Erythroblast (primary cell): Measurements from ENCODE around the gene C9orf85.
"Not testable (repeated sequence)": the region's sequence is repeated elsewhere in the genome, so short reads cannot be mapped to it uniquely, and the experiment has no call there.

Experiments
- DNase-seq, 2 experiments: peaks; one replicate each; lab custom pipeline; 2025; lab: John Stamatoyannopoulos, UW
- GATA1 ChIP-seq: IDR thresholded peaks from 2 replicates; pipeline ENCODE4 v1.6.1; 2011; ENCODE audit warnings: low read depth, mild to moderate bottlenecking, control low read depth, low read length, moderate library complexity
- POLR2A ChIP-seq: IDR thresholded peaks from 2 replicates; pipeline ENCODE4 v1.6.1; 2011; ENCODE audit warnings: mild to moderate bottlenecking, low read length

The C9orf85 gene

DNA sequence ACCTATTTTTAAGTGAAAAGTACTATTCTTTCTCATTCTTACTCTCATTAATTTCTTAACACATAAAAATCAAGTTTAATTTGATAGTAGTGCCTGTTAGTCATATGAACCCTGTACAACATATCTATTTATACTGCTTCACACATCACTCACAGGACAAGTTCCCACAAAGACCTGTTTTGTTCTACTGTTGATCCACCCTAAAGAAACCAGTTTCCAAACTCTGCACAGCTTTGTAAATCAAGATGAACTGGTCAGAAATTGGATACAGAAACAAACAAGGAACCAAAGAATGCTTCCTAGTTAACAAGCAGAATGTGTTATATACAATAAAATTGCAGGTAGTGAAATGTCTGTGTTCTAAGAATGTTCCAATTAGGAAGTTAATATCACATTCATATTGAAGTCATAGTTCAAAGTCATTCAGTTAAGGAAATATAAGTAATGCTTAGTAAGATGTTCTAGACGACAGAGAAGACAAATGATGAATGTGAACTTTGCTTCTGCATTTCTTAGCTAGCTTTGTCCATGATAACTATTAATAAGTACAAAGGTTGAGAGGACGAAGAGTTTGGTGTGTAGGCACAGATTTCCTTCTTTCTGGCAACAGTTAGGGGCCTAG lies 33.4 kb downstream of the C9orf85 start:
- TF ChIP-seq POLR2A (no peak), GATA1 (no peak)
- DNase-seq, result no peak

DNA sequence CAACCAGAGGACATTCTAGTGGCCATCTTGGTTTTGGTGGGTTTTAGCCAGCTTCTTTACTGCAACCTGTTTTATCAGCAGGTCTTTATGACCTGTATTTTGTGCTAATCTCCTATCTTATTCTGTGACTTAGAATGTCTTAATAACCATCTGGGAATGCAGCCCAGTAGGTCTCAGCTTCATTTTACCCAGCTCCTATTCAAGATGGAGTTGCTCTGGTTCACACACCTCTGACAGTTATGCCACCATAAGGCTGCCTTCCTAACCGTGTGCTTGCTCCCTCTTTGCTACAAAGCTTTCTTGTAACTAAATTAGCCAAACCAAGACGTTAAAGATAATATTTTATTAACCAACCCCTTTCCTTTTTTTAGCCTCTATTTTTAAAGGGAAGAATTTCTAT lies 43.2 kb downstream of the C9orf85 start:
- not testable (repeated sequence) for DNase-seq

DNA sequence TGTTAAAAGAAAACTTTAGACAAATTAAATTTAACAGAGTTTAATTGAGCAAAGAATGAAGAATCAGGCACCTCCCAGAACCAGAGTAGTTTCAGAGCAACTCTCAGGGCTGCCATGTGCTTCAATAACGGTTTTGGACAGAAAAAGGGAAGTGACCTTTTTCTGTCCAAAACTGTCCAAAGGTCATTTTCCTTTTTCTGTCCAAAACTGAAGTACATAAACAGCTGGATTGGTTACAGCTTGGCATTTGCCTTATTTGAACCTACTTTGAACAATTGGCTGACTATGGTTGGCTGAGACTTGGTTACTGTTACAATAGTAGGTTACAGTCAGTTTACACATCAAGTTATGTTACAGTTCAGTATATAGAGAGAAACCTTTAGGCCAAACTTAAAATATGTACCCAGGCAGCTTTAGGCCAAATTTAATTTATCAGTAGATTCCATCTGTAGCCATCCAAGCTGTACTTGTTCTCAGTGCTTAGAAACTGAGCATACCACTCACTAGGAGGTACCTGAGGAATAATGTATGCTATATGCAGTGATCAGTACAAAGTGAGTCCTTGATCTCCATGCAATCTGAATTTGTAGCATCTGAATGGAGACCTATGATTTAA lies 44.0 kb downstream of the C9orf85 start:
- no peak for TF ChIP-seq POLR2A
- no peak for TF ChIP-seq GATA1
- DNase-seq, result no peak

DNA sequence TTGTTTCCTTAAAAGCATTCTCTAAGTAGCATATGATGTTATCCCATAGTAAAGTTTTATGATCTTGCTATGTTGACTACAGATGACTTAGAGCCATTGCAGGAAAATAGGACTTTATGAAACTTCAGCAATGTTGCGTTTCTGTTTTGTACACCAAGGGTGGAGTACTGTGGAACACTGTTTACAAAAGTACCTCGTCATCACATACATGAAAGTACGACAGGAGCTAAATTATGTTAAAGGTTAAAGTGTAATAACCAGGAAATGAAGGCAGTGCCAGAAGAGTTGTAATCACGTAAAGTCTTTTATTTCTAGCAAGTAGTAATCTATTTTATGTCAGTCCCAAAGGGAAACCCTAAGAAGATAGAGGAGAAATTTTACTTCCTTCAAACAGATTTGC lies 50.9 kb downstream of the C9orf85 start:
- DNase-seq, result no peak
- TF ChIP-seq GATA1 (no peak), POLR2A (no peak)

DNA sequence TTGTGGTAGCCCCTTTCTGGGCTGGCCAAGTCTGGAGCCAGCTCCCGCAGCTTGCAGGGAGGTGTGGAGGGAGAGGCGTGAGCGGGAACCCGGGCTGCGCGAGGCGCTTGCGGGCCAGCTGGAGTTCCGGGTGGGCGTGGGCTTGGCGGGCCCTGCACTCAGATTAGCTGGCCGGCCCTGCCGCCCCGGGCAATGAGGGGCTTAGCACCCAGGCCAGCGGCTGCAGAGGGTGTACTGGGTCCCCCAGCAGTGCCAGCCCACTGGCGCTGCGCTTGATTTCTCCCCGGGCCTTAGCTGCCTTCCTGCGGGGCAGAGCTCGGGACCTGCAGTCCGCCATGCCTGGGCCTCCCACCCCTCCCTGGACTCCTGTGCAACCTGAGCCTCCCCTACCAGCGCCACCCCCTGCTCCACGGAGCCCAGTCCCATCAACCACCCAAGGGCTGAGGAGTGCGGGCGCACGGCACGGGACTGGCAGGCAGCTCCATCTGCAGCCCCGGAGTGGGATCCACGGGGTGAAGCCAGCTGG lies 52.1 kb downstream of the C9orf85 start:
- not testable (repeated sequence) for DNase-seq

DNA sequence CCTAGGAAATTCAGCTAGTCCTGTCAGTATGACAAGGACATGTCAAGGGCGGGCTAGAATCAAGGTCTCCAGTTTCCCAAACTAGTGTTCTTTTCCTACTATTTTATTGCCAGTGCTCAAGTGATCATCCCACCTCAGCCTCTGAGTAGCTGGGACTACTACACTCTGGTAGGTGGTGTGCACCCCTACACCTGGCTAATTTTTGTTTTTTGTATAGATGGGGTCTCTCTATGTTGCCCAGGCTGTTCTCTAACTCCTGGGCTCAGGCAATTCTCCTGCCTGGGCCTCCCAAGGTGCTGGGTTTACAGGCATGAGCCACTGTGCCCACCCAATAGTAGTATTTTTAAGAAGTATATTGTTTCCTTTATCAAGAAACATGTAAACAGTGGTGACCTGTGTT lies 54.0 kb downstream of the C9orf85 start:
- no peak for DNase-seq
- no peak for TF ChIP-seq GATA1
- TF ChIP-seq POLR2A, result no peak

DNA sequence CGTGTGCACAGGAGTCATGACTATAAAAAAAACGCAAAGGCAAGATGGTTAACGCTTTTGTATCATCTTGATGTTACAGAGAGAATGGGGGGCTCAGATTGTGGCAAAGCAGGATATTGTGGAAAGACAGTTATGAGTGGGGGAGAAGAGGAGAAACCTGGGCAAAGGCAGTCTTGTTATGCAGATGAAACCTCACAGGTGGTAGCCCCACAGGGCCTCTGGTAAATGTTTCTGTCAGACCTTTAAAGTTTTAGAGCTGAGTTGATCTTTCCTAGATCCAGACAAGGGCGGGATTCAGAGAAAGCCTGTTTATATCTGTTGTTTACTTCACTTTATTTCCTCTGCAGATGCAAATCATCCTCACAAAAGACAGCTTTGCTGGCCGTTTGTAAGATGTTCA lies 55.2 kb downstream of the C9orf85 start:
- TF ChIP-seq POLR2A (no peak), GATA1 (no peak)
- no peak for DNase-seq

DNA sequence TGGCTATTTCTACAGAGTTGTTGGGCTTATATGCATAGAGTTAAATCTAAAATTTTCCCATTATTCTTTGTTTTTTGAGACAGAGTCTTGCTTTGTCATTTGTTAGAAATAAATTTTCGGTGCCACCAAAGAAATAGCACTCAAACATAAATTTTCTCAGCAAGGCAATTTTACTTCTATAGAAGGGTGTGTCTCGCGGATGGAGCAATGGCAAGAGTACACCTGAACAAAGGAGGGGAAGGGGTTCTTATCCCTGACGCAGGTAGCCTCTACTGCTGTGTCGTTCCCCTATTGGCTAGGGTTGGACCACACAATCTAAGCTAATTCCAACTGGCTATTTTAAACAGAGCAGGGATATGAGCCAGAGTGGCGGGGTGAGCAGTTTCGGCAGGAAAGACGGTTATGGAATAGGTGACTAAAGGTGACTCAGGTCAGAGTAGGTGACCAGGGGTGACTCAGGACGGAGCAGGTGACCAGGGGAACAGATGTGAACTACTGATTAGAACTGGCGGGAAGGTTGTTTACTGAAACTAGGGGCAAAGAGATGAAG lies 57.2 kb downstream of the C9orf85 start:
- DNase-seq, result no peak

DNA sequence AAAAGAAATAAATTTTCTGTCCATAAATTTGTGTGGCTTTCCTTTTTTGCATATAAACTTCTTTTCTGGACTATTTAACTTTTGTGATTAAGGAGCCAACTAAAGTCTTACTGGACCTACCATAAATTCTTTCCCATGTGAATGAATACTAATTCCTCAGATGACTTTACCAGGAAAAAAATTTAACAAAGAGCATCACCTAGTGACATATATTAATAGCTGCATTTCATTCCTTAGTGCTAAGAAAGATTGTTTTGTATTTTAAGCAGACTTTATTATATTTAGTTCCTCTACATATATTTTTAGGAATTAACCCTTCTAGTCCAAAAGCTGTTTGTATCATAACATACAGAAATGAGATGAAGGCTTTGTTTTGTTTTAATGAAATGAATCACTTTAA lies 64.4 kb downstream of the C9orf85 start:
- no peak for DNase-seq
- no peak for TF ChIP-seq GATA1
- no peak for TF ChIP-seq POLR2A

More for the DNA sequence above, 57.2 kb downstream of the C9orf85 start:
- TF ChIP-seq GATA1 (no peak), POLR2A (no peak)

DNA sequence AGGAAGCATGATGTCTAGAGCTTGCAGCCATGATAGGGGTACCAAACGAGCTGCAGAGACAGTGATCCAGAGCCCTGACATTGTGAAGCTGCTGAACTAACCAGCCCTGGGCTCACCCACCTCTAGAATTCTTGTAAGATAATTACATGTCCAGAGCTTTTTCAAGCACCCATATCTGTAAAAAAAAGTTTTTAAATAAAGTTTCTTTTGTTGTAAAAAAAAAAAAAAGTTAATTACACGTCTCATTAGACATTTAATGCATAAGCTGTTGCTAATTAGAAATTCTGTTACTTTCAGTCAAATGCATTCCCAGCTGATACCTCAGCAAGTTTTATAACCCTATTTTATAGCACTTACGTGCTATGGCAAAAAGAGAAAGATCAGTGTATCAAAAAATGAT lies 65.6 kb downstream of the C9orf85 start:
- no peak for DNase-seq
- TF ChIP-seq GATA1 (no peak), POLR2A (no peak)

DNA sequence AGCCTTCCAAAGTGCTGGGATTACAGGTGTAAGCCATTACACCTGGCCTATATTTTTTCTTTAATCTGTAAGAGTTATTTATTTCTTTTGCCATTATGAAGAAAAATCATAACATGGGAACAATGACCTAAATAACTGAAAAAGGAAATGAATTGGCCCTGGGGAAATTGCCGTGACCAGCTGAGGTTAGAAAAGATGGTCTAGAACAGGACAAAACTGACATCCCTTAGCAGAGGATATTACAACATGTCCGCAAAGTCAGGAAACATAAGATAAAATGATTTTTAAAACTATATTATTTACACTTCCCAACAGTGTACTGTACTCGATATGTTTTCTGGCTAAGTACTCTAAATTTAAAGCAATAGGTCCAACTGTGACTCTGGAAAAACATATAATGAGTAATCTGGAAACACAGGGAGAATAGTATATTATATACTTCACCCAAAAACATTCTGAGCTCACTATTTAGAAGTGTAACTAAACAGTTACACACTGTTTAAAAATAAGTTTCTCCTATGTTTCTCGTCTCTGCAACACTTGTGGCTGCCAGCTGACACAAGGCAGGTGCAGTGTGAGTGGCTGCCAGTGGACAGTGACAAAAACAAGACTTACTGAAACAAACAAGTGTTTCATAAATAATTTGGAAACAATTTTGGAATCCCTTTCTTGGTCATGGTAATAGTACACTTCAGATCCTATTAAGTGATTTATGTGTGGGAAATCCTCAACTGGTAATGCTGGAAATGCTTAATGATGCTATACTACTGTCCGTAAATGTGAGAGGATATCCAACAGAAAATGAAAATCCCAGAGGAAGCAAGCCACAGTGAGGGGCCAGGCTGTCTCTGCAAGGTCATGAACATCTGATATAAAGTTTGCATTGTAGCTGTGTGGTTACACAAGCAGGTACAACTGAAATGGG lies 69.1 kb downstream of the C9orf85 start:
- no peak for DNase-seq
- TF ChIP-seq GATA1, result no peak
- TF ChIP-seq POLR2A, result no peak

DNA sequence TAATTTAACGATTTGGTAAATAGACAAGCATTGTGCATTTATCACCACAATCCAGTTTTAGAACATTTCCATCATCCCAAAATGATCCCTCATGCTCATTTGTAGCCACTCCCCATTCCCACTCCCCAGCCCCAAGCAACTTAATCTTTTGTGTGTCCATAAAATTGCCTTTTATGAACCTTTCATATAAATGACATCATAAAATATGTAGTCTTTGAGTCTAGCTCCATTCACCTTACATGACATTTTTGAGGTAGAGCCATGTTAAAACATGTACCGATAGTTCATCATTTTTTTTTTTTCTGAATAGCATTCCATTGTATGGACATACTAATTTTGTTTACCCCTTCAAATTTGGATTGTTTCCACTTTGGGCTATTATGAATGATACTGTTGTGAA lies 70.5 kb downstream of the C9orf85 start:
- TF ChIP-seq POLR2A, result no peak
- DNase-seq, result no peak

DNA sequence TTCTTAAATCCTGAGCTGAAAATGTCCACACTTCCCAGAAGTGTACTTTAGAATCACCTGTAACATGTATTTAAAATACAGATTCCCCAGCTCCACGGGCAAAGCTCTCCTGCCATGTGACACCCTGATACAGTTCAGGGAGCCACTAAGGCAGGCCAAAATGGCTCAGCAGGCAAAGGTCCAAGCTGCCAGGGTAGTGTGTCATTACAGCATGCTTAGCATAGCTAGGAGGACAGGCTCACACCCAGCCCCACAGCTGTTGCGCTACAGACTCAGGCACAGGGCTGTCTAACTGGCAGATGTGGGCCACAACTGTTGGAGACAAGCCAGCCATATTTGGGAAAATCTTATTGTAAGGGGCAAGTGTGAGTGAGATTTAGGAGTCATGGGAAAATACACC lies 73.0 kb downstream of the C9orf85 start:
- DNase-seq, result no peak
- TF ChIP-seq GATA1 (no peak), POLR2A (no peak)

DNA sequence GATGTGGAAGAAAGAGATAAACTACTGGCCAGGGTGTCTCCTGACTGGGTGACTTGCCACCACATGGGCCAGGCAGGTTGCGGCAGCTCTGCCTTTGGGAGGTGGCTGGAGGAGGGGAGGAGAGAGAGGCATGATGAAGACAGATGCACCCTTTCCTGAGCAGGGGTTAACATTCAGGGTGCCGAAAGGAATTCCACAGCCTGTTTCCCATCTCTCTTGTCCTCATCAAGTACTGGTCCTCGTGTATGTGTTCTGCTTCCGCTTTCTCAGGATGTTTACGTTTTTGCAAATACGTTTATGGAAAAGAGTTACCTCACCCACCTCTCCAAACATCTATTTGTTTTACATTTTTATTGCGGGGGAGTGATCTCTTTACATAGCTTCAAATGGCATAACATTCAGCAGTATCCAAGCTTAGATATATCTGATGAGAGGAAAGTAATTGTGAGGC lies 73.4 kb downstream of the C9orf85 start:
- no peak for DNase-seq
- TF ChIP-seq GATA1 (no peak), POLR2A (no peak)
